Transverse colon (tissue), 4 donors: ENCODE results near the gene STAG1. TPM values are rescaled to one million over a fixed set of nuclear protein-coding genes. Genes with fewer than 3 reads are reported as not detected.
A peak's percentile ranks its signal among the peaks of the same experiment; 100 is the strongest.
"Not testable (repeated sequence)": the region's sequence is repeated elsewhere in the genome, so short reads cannot be mapped to it uniquely, and the experiment has no call there.

Experiments used
- DNase-seq: peaks from one replicate; pipeline ENCODE4 v3.0.0-alpha.2; 2019
- H3K27ac ChIP-seq, 4 donors: fragments of 200-600 bp; sonication (generic); 2 replicates each; pipeline ENCODE4 v1.5.1; 2016 to 2018; ENCODE audit warnings: inconsistent platforms in 4 of 4
- H3K27me3 ChIP-seq: fragments of 200-600 bp; sonication (generic); 2 replicates; pipeline ENCODE4 v1.5.1; 2017; ENCODE audit warnings: inconsistent platforms
- H3K36me3 ChIP-seq, 4 donors: fragments of 200-600 bp; sonication (generic); 2 replicates each; pipeline ENCODE4 v1.5.1; 2017 to 2019; ENCODE audit warnings: inconsistent platforms in 4 of 4
- H3K4me1 ChIP-seq, 4 donors: fragments of 200-600 bp; sonication (generic); 2 replicates each; pipeline ENCODE4 v1.5.1; 2017 to 2020; ENCODE audit warnings: inconsistent platforms in 4 of 4
- H3K4me3 ChIP-seq, 4 donors: fragments of 200-600 bp; sonication (generic); 1 replicate in 1 of 4; 2 replicates in 3 of 4; pipeline versions ENCODE4 v1.5.1 to v1.6.1; 2017 to 2019; ENCODE audit warnings: inconsistent platforms in 4 of 4
- H3K9me3 ChIP-seq, 2 donors: fragments of 200-600 bp; sonication (generic); 2 replicates each; pipeline ENCODE4 v1.5.1; 2017 to 2019; ENCODE audit warnings: inconsistent platforms in 2 of 2
- EP300 ChIP-seq: sonication (generic); formaldehyde crosslinking; IDR thresholded peaks from one replicate; pipeline ENCODE4 v1.6.1; 2017; ENCODE audit warnings: antibody characterized with exemption, low read depth
- POLR2A ChIP-seq: fragments of 450-650 bp; IDR thresholded peaks from one replicate; pipeline ENCODE4 v1.6.1; 2016; ENCODE audit warnings: antibody characterized with exemption, mild to moderate bottlenecking, moderate library complexity
- POLR2AphosphoS5 ChIP-seq, 3 donors: sonication (generic); formaldehyde crosslinking; IDR thresholded peaks; one replicate each; pipeline ENCODE4 v1.6.1; 2016; ENCODE audit warnings: antibody characterized with exemption in 3 of 3
- WGBS, 2 donors: methylation state at CpG; one replicate each; pipeline ENCODE4 v1.1.5; 2018; ENCODE audit warnings: low coverage in 1 of 2; 5-methylcytosine and 5-hydroxymethylcytosine counted together
- in situ Hi-C, 4 donors: fragments of 200-750 bp; cut with MboI; loops; one replicate each; pipeline versions ENCODE4 v1.15.0 to v1.15.1; 2017; ENCODE audit warnings: low sequenced_read_pairs in 3 of 4, low pct_ligation_motif_present in 1 of 4, low pct_unique_long_range_greater_than_20kb in 1 of 4
- intact Hi-C: fragments of 100-400 bp; cut with DNase I; formaldehyde crosslinking; loops from one replicate; pipeline ENCODE4 v1.15.1; 2023; ENCODE audit warnings: low total_unique reads
- total RNA-seq, 4 donors: library from RNA; depleted of rRNA; stranded (reverse); fragments of >200 nt; gene quantifications; one replicate each; pipeline ENCODE4 v1.1.0, GENCODE V29; 2016
- TF ChIP-seq, protein P1 (sequence below), 5 experiments: fragments of 200-600 bp in 3 of 5; fragments of 450-650 bp in 2 of 5; sonication (generic) in 3 of 5; IDR thresholded peaks; 1 replicate in 2 of 5; 2 replicates in 3 of 5; pipeline ENCODE4 v1.5.1; 2016 to 2017; ENCODE audit warnings: antibody characterized with exemption in 5 of 5, inconsistent platforms in 3 of 5, mild to moderate bottlenecking in 2 of 5, moderate library complexity in 1 of 5

Gene STAG1
- total RNA-seq, 4 donors from 2014 or later, result 14.5 to 57.2 (median 42.2) TPM

DNA sequence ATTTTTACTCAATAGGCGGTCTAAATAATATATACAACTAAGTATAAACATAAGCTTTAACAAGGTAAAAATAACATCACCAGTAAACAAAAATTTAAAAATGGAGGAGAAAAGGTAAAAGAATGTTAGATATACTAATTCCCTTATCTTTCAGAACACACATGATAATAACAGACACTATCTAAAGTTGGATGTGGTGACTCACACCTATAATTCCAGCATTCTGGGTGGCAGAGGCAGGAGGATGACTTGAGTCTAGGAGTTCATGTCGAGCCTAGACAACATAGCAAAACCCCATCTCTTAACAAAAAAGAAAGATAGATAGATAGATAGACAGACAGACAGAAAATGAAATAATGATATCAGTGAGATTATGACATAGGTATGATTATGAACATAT is 85.1 kb downstream of the STAG1 start:
- in situ Hi-C loops, result no loop called here
- intact Hi-C loops, result no loop called here
- WGBS, 2 donors, result 91 to 100% methylated on average over 2 of the region's 2 CpGs
- Histone ChIP-seq H3K4me1 (peaks cover 0 to 27% (median 0%) of the 10 kb centered on the region in 4 donors), H3K4me3 (no peak overlapping the region), H3K36me3 (no peaks in the 10 kb centered on the region), H3K9me3 (no peaks in the 10 kb centered on the region), H3K27me3 (no peaks in the 10 kb centered on the region), H3K27ac (no peak overlapping the region)
- no peak for TF ChIP-seq POLR2AphosphoS5 (IDR thresholded peaks at IDR 0.05)
- TF ChIP-seq, protein P1, sequence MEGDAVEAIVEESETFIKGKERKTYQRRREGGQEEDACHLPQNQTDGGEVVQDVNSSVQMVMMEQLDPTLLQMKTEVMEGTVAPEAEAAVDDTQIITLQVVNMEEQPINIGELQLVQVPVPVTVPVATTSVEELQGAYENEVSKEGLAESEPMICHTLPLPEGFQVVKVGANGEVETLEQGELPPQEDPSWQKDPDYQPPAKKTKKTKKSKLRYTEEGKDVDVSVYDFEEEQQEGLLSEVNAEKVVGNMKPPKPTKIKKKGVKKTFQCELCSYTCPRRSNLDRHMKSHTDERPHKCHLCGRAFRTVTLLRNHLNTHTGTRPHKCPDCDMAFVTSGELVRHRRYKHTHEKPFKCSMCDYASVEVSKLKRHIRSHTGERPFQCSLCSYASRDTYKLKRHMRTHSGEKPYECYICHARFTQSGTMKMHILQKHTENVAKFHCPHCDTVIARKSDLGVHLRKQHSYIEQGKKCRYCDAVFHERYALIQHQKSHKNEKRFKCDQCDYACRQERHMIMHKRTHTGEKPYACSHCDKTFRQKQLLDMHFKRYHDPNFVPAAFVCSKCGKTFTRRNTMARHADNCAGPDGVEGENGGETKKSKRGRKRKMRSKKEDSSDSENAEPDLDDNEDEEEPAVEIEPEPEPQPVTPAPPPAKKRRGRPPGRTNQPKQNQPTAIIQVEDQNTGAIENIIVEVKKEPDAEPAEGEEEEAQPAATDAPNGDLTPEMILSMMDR (IDR thresholded peaks at IDR 0.05), result no peak
- no peak for TF ChIP-seq EP300
- no peak for TF ChIP-seq POLR2A
- DNase-seq, result no peak

DNA sequence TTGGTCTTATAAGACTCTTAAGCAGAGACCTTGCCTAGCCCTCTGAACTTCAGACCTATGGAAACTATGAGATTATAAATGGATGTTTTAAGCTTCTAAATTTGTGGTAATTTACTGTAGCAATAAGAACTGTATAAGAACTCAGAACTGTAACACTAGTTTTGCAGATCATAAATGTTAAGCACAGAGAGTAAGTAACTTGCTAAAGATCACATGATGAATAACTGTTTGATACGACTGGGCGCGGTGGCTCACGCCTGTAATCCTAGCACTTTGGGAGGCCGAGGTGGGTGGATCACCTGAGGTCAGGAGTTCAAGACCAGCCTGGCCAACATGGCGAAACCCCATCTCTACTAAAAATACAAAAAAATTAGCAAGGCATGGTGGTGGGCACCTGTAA is 85.9 kb downstream of the STAG1 start:
- in situ Hi-C loops, intact Hi-C loops, H3K36me3 ChIP-seq, H3K9me3 ChIP-seq, H3K27me3 ChIP-seq, H3K4me3 ChIP-seq, H3K27ac ChIP-seq: not testable (repeated sequence)
- H3K4me1 ChIP-seq, result peaks cover 0 to 25% (median 0%) of the 10 kb centered on the region in 4 donors
- 77 to 87% methylated on average over 3 to 6 of the region's 6 CpGs for WGBS, 2 donors
- DNase-seq, result peak; percentile 19

DNA sequence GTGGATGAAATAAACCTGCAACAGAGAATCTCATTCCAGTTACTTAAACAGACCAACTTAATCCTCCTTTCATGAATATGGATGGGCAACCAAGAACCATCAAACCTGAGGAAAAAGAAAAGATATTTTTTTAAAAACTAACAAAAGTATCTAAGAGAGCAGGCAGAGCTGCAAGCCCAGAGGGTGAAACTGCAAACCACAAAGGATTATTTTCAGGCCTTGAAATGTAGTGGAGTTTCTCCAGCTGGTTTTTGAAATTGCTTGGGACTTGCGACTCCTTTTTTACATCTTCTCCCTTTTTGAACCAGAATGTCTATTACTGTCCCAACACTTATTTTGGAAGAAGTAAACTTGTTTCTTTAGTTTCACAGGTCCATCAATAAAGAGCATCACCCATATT is 87.4 kb downstream of the STAG1 start:
- H3K36me3 ChIP-seq, result no peaks in the 10 kb centered on the region
- no peaks in the 10 kb centered on the region for H3K9me3 ChIP-seq
- H3K27me3 ChIP-seq, result no peaks in the 10 kb centered on the region
- DNase-seq, result no peak
- TF ChIP-seq, protein P1 (IDR thresholded peaks at IDR 0.05), result no peak
- no peak for TF ChIP-seq POLR2AphosphoS5 (IDR thresholded peaks at IDR 0.05)
- TF ChIP-seq POLR2A, result no peak
- no peak for TF ChIP-seq EP300
- no peak overlapping the region for H3K27ac ChIP-seq
- peaks cover 0 to 25% (median 0%) of the 10 kb centered on the region in 4 donors for H3K4me1 ChIP-seq
- in situ Hi-C loops, result no loop called here
- intact Hi-C loops, result no loop called here
- no peak overlapping the region for H3K4me3 ChIP-seq
- WGBS, 2 donors, result 79 to 83% methylated on average over 1 of the region's 1 CpG

DNA sequence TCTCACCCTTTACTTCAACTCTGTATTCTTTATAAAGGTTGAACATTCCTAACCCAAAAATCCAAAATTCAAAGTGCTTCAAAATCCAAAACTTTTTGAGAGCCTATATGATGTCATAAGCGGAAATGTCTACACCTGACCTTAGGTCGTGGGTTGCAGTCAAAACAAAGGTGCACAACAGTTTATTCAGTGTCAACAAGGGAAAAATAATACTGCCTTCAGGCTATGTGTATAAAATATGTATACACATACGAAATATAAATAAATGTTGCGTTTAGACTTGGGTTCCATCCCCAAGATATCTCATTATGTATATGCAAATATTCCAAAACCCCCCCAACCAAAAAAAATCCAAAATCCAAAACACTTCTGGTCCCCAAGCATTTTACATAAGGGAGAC is 90.9 kb downstream of the STAG1 start:
- no peak overlapping the region for H3K4me3 ChIP-seq
- WGBS, 2 donors, result 78 to 91% methylated on average over 2 to 4 of the region's 4 CpGs
- in situ Hi-C loops, result no loop called here

More for the DNA sequence above, 90.9 kb downstream of the STAG1 start:
- Histone ChIP-seq H3K36me3 (no peaks in the 10 kb centered on the region), H3K4me1 (peaks cover 0 to 15% (median 0%) of the 10 kb centered on the region in 4 donors), H3K9me3 (no peaks in the 10 kb centered on the region), H3K27ac (no peak overlapping the region), H3K27me3 (no peaks in the 10 kb centered on the region)
- intact Hi-C loops, result no loop called here
- DNase-seq, result no peak
- TF ChIP-seq EP300, result no peak
- no peak for TF ChIP-seq POLR2AphosphoS5 (IDR thresholded peaks at IDR 0.05)
- TF ChIP-seq POLR2A, result no peak
- TF ChIP-seq, protein P1 (IDR thresholded peaks at IDR 0.05), result no peak
